HCT116 (cell line): ENCODE measurements around the gene SCYGR3.

Experiments
- CBX3 ChIP-seq: IDR thresholded peaks from 2 replicates; pipeline ENCODE4 v1.6.1; 2012; ENCODE audit warnings: low read depth
- EGR1 ChIP-seq: IDR thresholded peaks from 2 replicates; pipeline ENCODE4 v1.6.1; 2012; ENCODE audit warnings: low read depth
- EZH2 ChIP-seq: fragments of 200-600 bp; sonication (generic); IDR thresholded peaks from 2 replicates; pipeline ENCODE4 v1.6.1; 2017; ENCODE audit warnings: antibody characterized with exemption, mixed run types
- EZH2phosphoT487 ChIP-seq: fragments of 200-600 bp; IDR thresholded peaks from 2 replicates; pipeline ENCODE4 v1.6.1; 2018; ENCODE audit warnings: antibody characterized with exemption, borderline replicate concordance
- JUND ChIP-seq: IDR thresholded peaks from 2 replicates; pipeline ENCODE4 v1.6.1; 2012
- POLR2A ChIP-seq: IDR thresholded peaks from 2 replicates; pipeline ENCODE4 v1.7.0; 2011; ENCODE audit warnings: borderline replicate concordance; ENCODE audit not compliant: insufficient read depth, insufficient read length; ENCODE audit errors: extremely low read depth
- POLR2AphosphoS5 ChIP-seq: IDR thresholded peaks from 2 replicates; pipeline ENCODE4 v1.6.1; 2011; ENCODE audit warnings: mild to moderate bottlenecking, low read depth, low read length, moderate library complexity
- SP1 ChIP-seq: IDR thresholded peaks from 2 replicates; pipeline ENCODE4 v1.6.1; 2012; ENCODE audit warnings: low read depth
- SRF ChIP-seq: IDR thresholded peaks from 2 replicates; pipeline ENCODE4 v1.6.1; 2012; ENCODE audit warnings: low read depth
- YY1 ChIP-seq: IDR thresholded peaks from 2 replicates; pipeline ENCODE4 v1.6.1; 2011; ENCODE audit warnings: low read length, low read depth, moderate library complexity, mild to moderate bottlenecking; ENCODE audit not compliant: insufficient replicate concordance; ENCODE audit errors: extremely low read depth
- ZFX ChIP-seq: fragments of 450-650 bp; IDR thresholded peaks from 2 replicates; pipeline ENCODE4 v1.6.1; 2017
- TF ChIP-seq, protein P1 (sequence below), 3 experiments: fragments of 200-600 bp in 1 of 3; sonication (generic) in 1 of 3; IDR thresholded peaks in 2 of 3; conservative IDR thresholded peaks in 1 of 3; 2 replicates each; pipeline ENCODE4 v1.5.1; 2012 to 2017; ENCODE audit warnings: low read depth in 2 of 3, low read length in 2 of 3, antibody characterized with exemption in 1 of 3, borderline replicate concordance in 1 of 3, control low read depth in 1 of 3, mild to moderate bottlenecking in 1 of 3, mixed read lengths in 1 of 3, mixed run types in 1 of 3, moderate library complexity in 1 of 3; ENCODE audit not compliant: insufficient read depth in 1 of 3
- TF ChIP-seq, protein P2 (sequence below): IDR thresholded peaks from 2 replicates; pipeline ENCODE4 v1.6.1; 2012
- TF ChIP-seq, protein P3 (sequence below): IDR thresholded peaks from 2 replicates; pipeline ENCODE4 v1.6.1; 2012

DNA sequence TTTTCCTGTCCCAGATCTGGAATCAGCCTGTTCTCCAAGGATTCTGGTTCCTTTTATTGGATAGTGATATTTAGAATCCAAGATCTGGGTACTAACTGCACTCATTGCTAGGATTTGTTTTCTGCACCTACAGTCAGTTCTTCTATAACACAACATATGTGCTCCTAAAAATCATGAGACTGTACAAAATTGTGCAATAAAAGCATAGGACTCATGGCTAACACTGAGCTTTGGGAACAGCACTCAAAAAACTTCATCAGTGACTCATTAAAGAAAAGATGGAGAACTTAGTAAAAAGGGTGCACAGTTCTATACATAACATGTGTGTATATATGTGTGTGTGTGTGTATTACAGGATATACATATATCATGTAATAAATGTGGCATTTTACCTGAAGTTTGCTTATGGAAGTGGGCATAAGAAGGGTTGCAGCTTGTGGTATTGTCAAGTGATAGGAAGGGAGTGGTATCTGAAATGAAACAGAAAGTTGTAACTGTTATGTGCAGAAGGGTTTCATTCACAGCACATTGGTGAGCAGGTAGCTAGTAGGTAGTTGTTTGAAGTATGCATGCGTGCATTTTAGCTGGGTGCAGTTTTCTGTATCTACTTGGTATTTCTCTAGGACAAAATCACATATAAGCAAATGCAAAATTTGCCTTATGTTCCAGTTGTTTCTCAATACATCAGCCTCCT lies 21.8 kb downstream of the SCYGR3 start:
- no peak for TF ChIP-seq POLR2AphosphoS5
- TF ChIP-seq SP1: no peak
- TF ChIP-seq POLR2A: no peak
- no peak for TF ChIP-seq EZH2
- TF ChIP-seq, protein P1, sequence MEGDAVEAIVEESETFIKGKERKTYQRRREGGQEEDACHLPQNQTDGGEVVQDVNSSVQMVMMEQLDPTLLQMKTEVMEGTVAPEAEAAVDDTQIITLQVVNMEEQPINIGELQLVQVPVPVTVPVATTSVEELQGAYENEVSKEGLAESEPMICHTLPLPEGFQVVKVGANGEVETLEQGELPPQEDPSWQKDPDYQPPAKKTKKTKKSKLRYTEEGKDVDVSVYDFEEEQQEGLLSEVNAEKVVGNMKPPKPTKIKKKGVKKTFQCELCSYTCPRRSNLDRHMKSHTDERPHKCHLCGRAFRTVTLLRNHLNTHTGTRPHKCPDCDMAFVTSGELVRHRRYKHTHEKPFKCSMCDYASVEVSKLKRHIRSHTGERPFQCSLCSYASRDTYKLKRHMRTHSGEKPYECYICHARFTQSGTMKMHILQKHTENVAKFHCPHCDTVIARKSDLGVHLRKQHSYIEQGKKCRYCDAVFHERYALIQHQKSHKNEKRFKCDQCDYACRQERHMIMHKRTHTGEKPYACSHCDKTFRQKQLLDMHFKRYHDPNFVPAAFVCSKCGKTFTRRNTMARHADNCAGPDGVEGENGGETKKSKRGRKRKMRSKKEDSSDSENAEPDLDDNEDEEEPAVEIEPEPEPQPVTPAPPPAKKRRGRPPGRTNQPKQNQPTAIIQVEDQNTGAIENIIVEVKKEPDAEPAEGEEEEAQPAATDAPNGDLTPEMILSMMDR (IDR thresholded peaks at IDR 0.05 in 2 of 3, conservative IDR thresholded peaks at IDR 0.05 in 1 of 3; ENCODE audit: borderline replicate concordance in 1 of 3, insufficient read depth in 1 of 3, low read depth in 2 of 3, low read length in 2 of 3): no peak
- TF ChIP-seq ZFX: no peak
- TF ChIP-seq EGR1: no peak
- TF ChIP-seq, protein P2, sequence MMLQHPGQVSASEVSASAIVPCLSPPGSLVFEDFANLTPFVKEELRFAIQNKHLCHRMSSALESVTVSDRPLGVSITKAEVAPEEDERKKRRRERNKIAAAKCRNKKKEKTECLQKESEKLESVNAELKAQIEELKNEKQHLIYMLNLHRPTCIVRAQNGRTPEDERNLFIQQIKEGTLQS: no peak
- no peak for TF ChIP-seq JUND
- no peak for TF ChIP-seq EZH2phosphoT487
- TF ChIP-seq CBX3: no peak
- no peak for TF ChIP-seq YY1
- TF ChIP-seq, protein P3, sequence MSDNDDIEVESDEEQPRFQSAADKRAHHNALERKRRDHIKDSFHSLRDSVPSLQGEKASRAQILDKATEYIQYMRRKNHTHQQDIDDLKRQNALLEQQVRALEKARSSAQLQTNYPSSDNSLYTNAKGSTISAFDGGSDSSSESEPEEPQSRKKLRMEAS: no peak
- no peak for TF ChIP-seq SRF
